Mammary epithelial cell (primary cell): Measurements from ENCODE around the gene KRTAP12-3.

Source experiments
- EZH2 ChIP-seq: IDR thresholded peaks from 2 replicates; pipeline ENCODE4 v1.6.1; 2012; ENCODE audit warnings: low read length, inconsistent platforms, borderline replicate concordance
- TF ChIP-seq, protein P1 (sequence below), 2 donors: IDR thresholded peaks in 1 of 2; conservative IDR thresholded peaks in 1 of 2; 2 replicates each; pipeline ENCODE4 v1.5.1; 2011 to 2012; ENCODE audit warnings: inconsistent platforms in 2 of 2, low read length in 2 of 2, mild to moderate bottlenecking in 2 of 2, control low read depth in 1 of 2, low read depth in 1 of 2; ENCODE audit not compliant: insufficient read depth in 1 of 2; ENCODE audit errors: extremely low read depth in 1 of 2

- TF ChIP-seq, protein P1, sequence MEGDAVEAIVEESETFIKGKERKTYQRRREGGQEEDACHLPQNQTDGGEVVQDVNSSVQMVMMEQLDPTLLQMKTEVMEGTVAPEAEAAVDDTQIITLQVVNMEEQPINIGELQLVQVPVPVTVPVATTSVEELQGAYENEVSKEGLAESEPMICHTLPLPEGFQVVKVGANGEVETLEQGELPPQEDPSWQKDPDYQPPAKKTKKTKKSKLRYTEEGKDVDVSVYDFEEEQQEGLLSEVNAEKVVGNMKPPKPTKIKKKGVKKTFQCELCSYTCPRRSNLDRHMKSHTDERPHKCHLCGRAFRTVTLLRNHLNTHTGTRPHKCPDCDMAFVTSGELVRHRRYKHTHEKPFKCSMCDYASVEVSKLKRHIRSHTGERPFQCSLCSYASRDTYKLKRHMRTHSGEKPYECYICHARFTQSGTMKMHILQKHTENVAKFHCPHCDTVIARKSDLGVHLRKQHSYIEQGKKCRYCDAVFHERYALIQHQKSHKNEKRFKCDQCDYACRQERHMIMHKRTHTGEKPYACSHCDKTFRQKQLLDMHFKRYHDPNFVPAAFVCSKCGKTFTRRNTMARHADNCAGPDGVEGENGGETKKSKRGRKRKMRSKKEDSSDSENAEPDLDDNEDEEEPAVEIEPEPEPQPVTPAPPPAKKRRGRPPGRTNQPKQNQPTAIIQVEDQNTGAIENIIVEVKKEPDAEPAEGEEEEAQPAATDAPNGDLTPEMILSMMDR (conservative IDR thresholded peaks at IDR 0.05 in 1 of 2, IDR thresholded peaks at IDR 0.05 in 1 of 2; ENCODE audit: extremely low read depth in 1 of 2, insufficient read depth in 1 of 2, low read depth in 1 of 2, low read length in 2 of 2), result no peak
- TF ChIP-seq EZH2, result no peak
These were observed 7.0 kb downstream of the KRTAP12-3 start for GRCh38 chr21:44664691-44665090.
